Hepatocyte (in vitro differentiated cells): ENCODE results near the gene IQCF5.

Experiments used
- CTCF ChIP-seq: fragments of 200-600 bp; sonication (generic); IDR thresholded peaks from 2 replicates; pipeline ENCODE4 v1.5.1; 2016; ENCODE audit warnings: antibody characterized with exemption, mild to moderate bottlenecking; ENCODE audit not compliant: poor library complexity
- EZH2 ChIP-seq: fragments of 200-600 bp; sonication (generic); IDR thresholded peaks from 2 replicates; pipeline ENCODE4 v1.6.1; 2016; ENCODE audit warnings: antibody characterized with exemption, mild to moderate bottlenecking, borderline replicate concordance

DNA sequence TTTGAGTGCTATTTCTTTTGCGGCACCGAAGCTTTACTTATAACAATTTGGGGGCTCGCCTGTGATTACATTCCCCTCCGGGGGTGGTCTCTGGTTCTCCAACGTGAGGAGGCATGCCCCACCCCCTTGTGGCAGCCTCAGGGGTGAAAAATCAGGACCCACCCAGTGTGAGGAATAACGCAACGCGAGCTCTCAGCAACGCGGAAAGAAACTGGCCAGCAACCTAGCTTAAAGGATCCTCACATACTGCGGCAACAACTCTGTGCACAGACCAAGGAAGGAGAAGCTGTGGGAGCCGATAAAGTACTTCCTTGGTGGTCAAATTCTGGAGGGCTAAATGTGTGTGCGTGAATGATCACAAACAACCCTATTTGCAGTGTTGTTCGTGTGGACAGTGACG is 22.0 kb upstream of the IQCF5 start:
- no peak for TF ChIP-seq CTCF
- TF ChIP-seq EZH2, result no peak
